Endothelial cell of hepatic sinusoid (primary cell): ENCODE measurements around the gene BTBD19.
"Not testable (repeated sequence)": the region's sequence is repeated elsewhere in the genome, so short reads cannot be mapped to it uniquely, and the experiment has no call there.

Experiments
- in situ Hi-C: cut with HindIII; loops from 2 replicates; pipeline ENCODE4 v1.10.0; 2017; ENCODE audit warnings: low sequenced_read_pairs

BTBD19 gene

DNA sequence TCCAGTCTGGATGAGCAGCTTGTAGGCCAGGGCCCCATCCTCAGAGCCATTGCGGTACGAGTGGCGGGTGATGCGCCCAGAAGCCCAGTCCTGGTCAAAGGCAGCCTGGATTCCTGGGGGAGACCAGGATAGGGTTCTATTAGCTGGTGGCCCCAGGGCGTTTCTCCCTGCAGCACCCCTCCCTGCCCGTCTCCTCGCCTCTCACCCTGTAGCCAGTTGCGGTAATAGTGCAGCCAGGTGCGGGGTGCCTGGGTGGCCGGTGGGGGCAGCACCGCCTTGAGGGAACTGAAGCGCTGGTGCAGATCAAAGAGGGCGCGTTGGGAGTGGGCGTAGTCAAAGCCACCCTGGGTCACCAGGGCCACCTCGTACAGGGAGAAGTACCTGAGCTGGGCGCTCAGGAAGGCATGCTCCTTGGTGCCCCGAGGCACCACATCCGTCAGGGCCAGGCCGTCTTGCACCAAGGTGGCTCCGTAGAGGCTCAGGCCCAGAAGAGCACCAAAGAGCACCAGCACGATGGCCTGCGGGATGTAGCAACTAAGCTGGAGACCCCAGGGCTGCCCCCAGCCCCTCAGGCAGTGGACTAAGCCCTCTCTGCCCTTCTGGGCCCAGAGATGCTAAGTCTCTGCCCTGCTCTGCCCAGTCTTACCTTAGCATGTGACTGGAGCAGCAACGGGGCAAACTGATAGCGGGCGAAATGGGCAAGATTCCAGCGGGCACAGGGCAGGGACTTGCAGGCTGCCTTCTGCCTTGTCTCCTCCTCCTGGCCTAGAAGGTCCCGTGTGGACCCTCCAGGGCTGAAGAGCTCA lies 19.1 kb downstream of the BTBD19 start:
- in situ Hi-C loops = no loop called here

DNA sequence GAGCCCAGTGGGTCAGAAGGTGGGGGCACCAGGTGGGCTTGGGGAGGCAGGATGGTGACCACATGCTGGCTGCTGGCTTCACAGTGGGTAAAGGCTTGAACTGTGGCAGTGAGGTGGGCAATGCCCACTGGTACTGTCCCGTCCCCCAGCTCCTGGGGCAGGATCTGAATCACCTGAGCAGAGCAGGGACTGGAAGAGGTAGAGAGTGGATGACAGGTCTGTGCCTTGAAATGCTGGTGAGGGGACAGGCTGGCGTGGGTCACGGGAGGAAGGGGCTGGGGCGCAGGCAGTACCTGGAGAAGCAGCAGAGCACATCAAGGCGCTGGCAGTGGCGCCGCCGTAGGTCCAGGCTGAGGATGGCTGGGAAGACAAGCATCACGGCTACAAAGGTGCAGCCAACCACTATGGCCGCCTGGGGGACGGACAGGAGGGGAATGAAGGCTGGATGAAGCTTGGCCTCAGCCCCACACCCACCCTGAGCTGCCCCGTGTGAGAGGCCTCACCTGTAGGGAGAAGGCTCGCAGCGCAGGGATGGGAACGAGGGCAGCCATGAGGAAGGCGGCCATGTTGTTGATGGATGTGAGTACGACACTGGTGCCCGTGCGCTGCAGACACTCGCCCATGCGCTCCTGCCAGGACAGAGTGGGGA lies 19.8 kb downstream of the BTBD19 start:
- in situ Hi-C loops = no loop called here

DNA sequence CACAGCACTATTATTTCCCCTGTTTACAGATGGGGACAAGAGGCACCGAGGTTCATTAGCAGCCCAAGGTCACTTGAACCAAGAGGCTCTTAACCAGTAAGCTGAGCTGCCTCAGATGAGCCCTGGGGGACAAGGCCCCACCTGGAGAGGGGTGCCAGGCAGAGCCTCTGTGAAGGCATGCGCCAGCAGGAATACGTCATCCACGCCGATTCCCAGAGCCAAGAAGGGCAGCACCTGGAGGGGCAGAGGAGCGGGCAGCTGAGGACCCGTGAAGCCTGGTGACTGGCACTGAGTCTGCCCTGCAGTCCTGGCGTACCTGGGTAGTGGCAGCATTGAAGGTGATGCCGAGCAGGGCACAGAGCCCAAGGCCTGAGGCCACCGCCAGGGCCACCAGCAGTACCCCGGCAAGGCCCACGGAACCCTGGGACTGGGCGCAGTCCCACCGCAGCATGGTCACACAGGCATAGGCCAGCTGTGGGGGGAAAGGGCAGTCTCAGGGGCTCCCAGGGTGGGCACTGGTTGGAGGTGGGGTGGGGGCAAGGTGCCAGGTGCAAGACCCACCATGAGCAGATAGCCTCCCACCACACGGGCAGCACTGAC lies 20.6 kb downstream of the BTBD19 start:
- in situ Hi-C loops = no loop called here

DNA sequence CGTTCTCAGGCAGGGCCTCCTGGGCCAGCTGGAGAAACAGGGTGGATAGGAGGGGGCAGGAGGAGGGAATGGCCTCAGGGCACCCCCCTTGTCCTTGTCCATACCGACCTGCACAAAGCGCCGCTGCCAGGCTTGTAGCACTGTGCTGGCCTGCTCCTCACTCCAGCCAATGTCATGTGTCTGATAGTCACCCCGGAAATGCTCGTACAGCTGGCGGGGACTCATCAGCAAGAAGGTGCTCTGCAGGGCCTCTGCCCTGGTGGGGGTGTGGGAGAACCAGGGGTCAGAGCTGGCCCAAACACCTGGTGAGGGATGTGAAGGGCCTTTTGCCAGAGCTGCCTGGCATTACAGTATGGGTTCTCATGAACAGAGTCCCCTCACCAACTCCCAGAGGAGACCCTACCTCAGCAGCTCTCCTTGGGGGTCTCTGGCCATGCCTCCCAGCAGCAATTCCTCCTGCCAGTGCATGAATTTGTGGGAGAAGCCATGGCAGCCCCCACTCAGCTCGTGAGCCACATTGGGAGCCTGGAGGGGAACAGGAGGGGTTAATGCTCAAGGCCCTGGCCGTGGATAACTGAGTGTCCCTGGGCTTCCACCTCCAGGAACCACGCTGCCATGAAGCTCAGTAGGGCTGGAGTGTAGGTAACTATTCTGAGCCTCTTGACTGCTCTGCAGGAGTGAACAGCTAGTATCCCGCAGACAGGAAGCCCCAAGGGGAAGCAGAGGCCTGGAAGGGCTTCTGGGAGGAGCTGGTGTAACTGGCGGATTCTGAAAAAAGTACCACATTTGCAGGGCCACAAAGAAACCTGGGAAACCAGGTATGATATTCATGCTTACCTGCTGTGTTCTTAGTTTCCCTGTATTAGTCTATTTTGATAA lies 21.4 kb downstream of the BTBD19 start:
- in situ Hi-C loops = no loop called here

DNA sequence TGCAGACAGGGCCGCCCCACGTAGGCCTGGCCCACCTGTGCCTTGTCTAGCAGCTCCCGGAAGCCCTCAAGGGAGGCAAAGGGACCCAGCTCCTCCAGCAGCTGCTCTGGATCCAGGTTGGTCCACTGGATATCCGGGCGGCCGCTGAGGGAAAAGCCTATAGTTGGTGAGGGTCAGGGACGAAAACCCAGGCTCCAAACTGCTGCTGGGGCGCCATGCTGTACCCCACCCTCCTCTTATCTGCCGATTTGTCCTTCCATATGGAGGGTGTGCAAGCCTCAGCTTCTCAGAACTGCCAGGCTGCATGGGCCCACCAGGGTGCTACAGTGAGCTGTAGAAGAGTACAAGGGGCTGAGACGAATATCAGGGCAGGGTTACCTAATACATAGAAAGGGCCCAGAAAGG lies 22.6 kb downstream of the BTBD19 start:
- in situ Hi-C loops = no loop called here

DNA sequence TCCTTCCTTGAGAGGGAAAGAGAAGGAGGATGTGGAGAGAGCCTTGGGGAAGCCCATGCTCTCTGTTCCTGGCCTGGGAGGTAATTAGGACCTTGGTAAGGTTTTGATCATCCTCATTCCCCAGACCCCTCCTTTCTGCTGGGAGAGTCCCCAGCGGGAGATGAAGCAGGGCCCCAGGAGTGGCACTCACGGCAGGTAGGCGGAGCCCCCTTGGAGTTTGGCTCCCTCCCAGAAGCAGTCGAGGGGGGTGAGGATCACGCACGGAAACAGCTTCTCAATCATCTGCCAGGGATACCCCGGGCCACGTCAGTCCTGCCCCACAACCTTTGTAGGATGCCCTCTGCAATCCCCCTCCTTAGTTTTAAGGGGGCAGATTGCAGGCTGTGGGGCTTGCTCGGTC lies 23.2 kb downstream of the BTBD19 start:
- in situ Hi-C loops = no loop called here

DNA sequence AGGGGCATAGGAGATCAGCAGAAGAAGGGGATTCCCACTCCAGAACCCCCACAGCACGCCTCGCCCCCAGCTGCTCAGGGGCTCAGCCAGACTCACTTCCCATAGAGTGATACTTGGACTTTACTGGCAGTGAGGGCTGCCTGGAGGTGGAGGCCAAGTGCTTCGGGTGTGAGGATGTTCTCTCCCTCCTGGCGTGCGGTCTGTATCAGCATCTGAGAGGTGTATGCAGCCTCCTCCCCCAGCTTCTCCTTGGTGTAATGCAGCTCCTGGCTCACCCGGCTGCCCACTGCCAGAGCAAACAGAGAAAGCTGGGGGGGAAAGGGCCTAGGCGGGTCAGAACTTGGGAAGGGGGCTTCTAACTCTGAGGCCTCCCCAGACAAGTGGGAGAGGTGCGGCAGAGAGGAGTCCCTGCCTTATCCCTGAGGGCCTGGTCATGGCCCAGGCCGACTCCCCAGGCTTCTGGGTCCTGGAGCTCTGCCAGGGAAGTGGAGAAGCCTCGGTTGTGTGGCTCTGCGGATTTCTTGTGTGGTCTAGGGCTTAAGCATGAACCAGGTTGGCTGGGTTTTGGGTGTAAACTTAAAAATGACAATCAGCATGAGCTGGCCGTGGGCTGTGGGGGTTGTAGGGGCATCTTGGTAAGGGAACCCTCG lies 23.9 kb downstream of the BTBD19 start:
- in situ Hi-C loops = no loop called here

DNA sequence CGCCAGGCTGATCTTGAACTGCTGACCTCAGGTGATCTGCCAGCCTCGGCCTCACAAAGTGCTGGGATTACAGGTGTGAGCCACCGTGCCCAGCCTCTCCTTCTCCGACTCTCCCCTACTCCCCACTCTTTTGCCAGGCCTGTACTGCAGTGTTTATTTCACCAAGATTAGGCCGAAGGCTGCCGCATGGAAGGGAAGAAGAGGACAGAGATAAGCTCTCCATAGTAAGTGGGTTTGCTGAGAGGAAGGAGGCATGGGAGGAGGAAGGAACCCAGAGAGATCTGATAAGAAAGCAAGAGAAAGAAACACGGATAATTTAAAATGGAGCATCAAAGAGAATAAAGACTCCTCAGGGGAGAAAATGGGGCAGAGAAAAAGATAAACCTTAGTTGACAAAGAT lies 26.0 kb downstream of the BTBD19 start:
- in situ Hi-C loops = no loop called here

DNA sequence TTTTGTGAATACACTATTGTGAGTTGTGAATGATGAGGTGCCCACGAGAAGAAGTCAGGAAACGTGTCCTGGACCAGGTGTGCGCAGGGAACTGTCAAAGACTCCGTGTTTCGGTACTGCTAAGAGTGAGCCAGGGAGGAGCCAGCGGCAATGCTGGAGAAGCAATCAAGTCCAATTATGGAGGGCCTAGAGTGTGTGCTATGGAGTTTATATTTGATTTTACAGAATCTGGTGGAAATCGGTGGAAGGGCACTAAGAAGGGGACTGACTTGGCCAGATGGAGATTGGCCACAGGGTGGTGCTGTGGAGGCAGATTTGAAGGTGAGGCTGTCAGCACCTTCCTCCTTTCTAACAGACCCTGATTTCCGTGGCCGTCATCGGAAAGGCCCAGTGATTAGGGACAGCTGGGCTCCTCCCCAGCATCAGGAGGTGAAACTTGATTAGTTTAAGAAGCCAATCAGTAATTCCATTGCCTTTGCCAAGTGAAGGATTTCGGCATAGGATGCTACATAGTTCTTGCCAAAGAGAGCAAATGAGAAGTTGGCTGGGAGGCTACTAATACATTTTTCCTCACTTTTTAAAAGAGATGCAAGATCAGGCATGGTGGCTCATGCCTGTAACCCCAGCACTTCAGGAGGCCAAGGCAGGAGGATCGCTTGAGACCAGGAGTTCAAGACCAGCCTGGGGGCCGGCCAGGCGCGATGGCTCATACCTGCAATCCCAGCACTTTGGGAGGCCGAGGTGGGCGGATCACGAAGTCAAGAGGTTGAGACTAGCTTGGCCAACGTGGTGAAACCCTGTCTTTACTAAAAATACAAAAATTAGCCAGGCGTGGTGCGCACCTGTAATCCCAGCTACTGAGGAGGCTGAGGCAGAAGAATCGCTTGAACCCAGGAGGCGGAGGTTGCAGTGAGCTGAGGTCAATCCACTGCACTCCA lies 27.7 kb downstream of the BTBD19 start:
- in situ Hi-C loops = no loop called here

DNA sequence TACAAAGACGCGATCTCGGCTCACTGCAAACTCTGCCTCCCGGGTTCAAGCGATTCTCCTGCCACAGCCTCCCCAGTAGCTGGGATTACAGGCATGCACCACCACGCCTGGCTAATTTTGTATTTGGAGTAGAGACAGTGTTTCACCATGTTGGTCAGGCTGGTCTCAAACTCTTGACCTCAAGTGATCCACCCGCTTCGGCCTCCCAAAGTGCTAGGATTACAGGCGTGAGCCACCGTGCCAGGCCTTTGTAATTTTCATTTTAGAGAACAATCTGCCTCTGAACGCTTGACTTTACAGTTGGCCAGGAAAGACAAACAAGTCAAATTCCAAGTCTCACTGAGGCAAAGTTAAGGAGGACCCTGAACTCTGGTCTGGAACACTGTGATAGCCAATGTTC lies 30.0 kb downstream of the BTBD19 start:
- in situ Hi-C loops = not testable (repeated sequence)

DNA sequence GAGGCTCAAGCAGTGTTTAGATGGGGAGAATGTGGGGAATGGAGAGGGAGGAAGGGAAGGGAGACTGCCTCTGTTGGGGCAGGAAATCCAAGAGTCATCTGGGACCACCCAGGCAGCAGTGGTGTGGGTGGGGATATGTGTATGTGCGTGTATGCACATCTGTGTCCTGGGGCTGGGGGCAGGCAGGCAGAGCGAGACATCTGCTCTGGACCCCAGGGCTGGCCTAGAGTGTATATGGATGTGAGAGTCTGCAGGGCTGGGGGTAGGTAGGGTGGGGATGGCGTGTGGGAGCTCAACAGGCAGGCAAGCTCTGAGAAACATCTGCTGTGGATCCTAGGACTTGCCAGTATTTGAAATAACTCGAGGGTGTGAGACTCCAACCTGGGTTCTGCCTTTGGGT lies 31.3 kb downstream of the BTBD19 start:
- in situ Hi-C loops = no loop called here

DNA sequence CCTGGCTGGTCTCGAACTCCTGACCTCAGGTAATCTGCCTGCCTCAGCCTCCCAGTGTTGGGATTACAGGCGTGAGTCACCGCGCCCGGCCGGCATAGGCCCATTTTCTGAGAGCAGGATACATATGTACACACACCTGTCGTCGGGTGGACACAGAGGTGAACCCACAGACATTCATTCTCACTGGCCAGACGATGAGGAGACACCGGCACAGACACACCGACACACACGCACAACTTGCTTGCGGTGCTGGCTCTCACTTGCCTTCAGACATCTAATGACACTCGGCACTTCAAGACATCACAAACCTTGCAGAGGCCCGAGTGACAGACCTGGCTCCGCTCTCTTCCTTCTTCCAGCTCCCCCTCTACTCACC lies 34.2 kb downstream of the BTBD19 start:
- in situ Hi-C loops = no loop called here

DNA sequence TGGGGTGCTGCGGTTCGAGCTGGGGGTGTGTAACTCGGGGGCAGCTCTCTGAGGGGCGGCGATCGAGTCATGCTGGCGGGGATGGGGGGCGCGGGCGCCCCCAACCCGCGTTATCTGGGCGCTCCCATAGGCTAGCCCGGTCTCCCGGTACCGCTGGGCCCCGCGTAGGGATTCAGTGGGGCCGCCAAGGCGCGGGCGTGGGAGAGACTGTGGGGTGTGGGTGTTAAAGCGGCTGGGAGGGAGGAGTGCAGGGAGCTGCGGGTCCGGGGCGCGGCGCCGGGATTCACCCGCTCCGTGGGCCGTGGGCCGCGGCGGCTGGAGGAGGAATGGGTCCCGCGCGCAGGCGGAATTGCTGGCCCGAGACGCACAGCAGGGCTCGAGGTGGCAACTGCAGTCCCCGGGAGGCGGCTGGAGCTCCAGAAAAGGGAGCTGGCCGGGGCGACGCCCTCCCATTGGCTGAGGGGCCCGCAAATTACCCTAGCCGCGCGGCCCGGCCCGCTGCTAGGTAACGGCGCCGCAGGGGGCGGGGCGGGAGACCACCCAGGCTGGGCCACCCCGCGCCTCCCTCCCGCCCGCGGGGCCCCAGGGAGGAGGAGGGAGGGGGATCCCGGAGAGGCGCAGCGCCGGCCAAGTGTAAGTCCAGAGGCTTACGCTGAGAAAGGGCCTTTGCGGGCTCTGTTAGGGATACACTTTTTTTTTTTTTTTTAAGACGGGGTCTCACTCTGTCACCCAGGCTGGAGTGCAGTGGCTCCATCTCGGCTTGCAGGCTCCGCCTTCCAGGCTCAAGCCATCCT lies 34.7 kb downstream of the BTBD19 start, which contains the start of gene PTCH2:
TSS of gene PTCH2 (minus strand) at position 392 of the 794 bp plus-strand sequence. CDS start at position 71, 321 bp downstream.
- in situ Hi-C loops = no loop called here

DNA sequence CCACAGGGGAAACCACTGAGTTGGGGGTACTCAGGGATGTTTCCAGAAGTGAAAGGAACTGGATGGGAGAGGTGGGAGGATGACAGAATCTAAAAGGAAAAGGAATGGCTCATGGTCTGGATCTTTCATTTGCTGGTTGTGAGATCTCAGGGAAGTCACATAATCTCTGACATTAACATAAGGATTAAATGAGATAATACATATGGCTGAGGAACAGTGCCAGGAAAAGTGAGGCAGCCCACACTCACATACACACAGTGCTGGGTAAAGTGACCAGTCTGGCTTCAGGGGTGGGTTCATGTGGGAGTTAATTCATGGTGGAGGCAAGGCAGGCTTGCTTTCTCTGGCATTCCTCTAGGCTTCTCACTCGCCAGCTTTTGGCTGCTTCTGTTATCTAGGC lies 38.7 kb downstream of the BTBD19 start:
- in situ Hi-C loops = loop anchor here (5.0 kb wide), 1 partner anchor 105 kb away; no protein-coding TSS in a partner anchor

DNA sequence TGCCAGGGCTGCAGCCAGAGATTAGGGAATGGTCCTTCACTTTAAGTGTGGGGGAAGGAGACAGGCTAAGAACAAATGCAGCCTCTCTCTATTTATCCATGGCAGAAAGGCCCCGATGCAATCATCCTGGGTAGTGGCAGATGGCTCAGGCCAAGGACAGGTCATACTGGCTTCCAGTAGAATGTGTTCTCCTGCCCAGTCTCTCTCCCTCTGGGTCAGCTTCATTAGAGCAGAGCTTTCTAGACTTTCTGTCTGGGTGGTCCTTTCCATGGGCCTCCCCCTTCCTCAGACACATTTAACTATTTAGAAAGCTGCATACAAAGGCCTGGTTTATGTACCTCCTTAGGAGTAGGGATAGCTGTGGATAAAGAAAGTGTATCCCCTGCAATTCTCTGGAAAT lies 39.5 kb downstream of the BTBD19 start:
- in situ Hi-C loops = loop anchor here (5.0 kb wide), 1 partner anchor 104 kb away; no protein-coding TSS in a partner anchor

DNA sequence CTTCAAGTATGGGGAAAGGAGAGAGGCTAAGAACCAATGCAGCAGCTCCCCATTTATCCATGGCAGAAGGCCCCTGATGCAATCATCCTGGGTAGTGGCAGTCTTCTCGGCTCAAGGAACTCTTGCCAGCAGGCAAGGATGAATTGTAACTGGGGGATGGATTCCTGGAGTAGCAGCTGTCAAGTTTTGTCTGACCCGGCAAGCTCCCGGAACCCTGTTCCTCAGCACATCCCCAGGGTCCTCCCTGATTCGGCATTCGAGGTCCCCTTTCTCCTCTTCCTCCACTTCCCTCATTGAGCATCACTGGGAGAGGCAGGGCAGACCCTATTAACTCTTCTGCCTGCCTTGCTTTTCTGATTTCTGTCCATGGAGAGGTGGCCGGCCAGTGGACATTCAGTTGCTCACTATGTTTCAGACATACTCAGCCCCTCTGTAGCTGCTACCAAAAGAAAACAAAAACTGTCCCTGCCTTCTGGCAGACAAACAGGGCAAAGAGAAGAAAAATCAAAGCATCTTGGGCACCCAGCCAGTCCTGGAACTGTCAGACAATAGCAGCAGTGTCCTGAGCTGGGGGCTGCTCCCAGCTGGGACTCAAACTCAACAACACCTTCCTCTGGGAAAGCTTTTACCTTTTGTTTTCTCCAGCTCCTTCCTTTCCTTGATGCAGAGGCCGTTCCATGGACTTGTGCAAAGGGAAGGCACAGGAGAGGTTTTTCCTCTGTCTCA lies 40.3 kb downstream of the BTBD19 start:
- in situ Hi-C loops = loop anchor here (5.0 kb wide), 1 partner anchor 104 kb away; no protein-coding TSS in a partner anchor

DNA sequence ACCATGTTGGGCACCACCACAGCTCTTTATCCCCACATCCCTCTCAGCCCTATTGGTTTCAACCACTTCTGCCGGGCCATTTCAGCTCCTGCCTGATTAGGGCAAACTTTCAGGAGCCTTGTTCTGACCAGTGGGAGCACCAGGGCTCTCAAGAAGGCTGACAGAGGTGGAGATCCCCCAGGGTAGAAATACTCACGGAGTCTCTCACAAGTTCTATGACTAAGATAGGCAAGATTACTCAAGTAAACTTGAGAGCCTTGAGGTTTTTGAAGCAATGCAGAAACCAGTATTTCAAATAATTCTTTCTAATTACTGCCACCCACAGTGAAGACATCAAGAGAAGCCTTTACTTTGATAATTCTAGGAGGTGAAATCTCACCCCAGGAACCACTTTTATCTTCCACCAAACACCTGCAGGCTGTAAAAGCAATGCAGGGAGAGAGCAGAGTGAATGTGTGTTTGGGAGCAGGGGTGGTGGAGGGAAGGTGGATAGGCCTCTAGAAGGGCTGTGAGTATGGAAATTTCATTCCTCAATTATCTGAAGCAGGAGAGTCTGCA lies 41.3 kb downstream of the BTBD19 start:
- in situ Hi-C loops = loop anchor here (5.0 kb wide), 1 partner anchor 103 kb away; no protein-coding TSS in a partner anchor
